ENCODE results near the gene LIAS.

- TF ChIP-seq CTCF (IDR thresholded peaks at IDR 0.05) (no peak), POLR2A (IDR thresholded peaks at IDR 0.05) (no peak)
Measured at GRCh38 chr4:39467464-39467863, 8.6 kb downstream of the LIAS start.
